IMR-90 (cell line): ENCODE results near the gene FJX1. TPM values are rescaled to one million over a fixed set of nuclear protein-coding genes. Genes with fewer than 3 reads are reported as not detected.
A peak's percentile ranks its signal among the peaks of the same experiment; 100 is the strongest.

Source experiments
- ATAC-seq: fragments of 200-7000 bp; cut with Tn5 transposase; 2 replicates; pipeline ENCODE4 v1.9.1; 2020; ENCODE audit warnings: low read depth, mild to moderate bottlenecking, moderate library complexity
- BruUV-seq: library from RNA; stranded (reverse); fragments of 400-500 nt; replicated peaks from 2 replicates; lab custom pipeline; 2021; lab: Mats Ljungman, UMichigan
- CTCF ChIA-PET: fragments of 300-600 bp; formaldehyde crosslinking; extraction: SDS; loops from one replicate; lab custom pipeline; 2021; ENCODE audit warnings: antibody characterized with exemption; lab: Yijun Ruan, JAX
- POLR2A ChIA-PET: fragments of 300-600 bp; sonication (Branson Sonifier 250); formaldehyde crosslinking; loops from one replicate; lab custom pipeline; 2022; ENCODE audit warnings: antibody characterized with exemption; ENCODE audit not compliant: unreplicated experiment; lab: Charles Lee
- DNase-seq: peaks from one replicate; pipeline ENCODE4 v3.0.0; 2013
- H2AFZ ChIP-seq: replicated peaks from 2 replicates; pipeline ENCODE3; 2013; ENCODE audit warnings: low read length, mild to moderate bottlenecking; ENCODE audit not compliant: poor library complexity
- H2AK5ac ChIP-seq: 2 replicates; pipeline ENCODE4 v1.6.1; 2013; ENCODE audit warnings: low read depth, low read length, inconsistent platforms
- H2AK9ac ChIP-seq: replicated peaks from 2 replicates; pipeline ENCODE3; 2013; ENCODE audit warnings: mild to moderate bottlenecking, low read depth, low read length, moderate library complexity; ENCODE audit not compliant: poor library complexity
- H2BK120ac ChIP-seq: 2 replicates; pipeline ENCODE4 v1.6.1; 2013; ENCODE audit warnings: low read depth, low read length, inconsistent platforms
- H2BK15ac ChIP-seq: 3 replicates; pipeline ENCODE4 v1.6.1; 2013; ENCODE audit warnings: low read depth, low read length, inconsistent platforms
- H2BK20ac ChIP-seq: 2 replicates; pipeline ENCODE4 v1.6.1; 2013; ENCODE audit warnings: low read depth, mild to moderate bottlenecking, inconsistent platforms, low read length, moderate library complexity
- H2BK5ac ChIP-seq: 2 replicates; pipeline ENCODE4 v1.6.1; 2013; ENCODE audit warnings: mild to moderate bottlenecking, low read depth, low read length, inconsistent platforms; ENCODE audit not compliant: poor library complexity, severe bottlenecking
- H3K14ac ChIP-seq: replicated peaks from 2 replicates; pipeline ENCODE4 v1.6.1; 2013; ENCODE audit warnings: low read depth, low read length, inconsistent platforms
- H3K18ac ChIP-seq: 2 replicates; pipeline ENCODE4 v1.6.1; 2013; ENCODE audit warnings: low read depth, low read length, control low read depth
- H3K23ac ChIP-seq: 2 replicates; pipeline ENCODE4 v1.6.1; 2013; ENCODE audit warnings: low read depth, low read length, inconsistent platforms
- H3K27ac ChIP-seq: 2 replicates; pipeline ENCODE4 v1.5.1; 2013; ENCODE audit warnings: mild to moderate bottlenecking, control low read depth, low read length; ENCODE audit not compliant: insufficient read depth
- H3K27me3 ChIP-seq: 2 replicates; pipeline ENCODE4 v1.6.1; 2013; ENCODE audit warnings: low read length; ENCODE audit not compliant: control insufficient read depth, insufficient read depth
- H3K36me3 ChIP-seq: 2 replicates; pipeline ENCODE4 v1.6.1; 2013; ENCODE audit warnings: low read length, mixed read lengths; ENCODE audit not compliant: control insufficient read depth, insufficient read depth
- H3K4ac ChIP-seq: 2 replicates; pipeline ENCODE4 v1.6.1; 2013; ENCODE audit warnings: low read depth, low read length, inconsistent platforms
- H3K4me1 ChIP-seq: 2 replicates; pipeline ENCODE4 v1.6.1; 2013; ENCODE audit warnings: low read length, mixed read lengths; ENCODE audit not compliant: control insufficient read depth, insufficient read depth
- H3K4me2 ChIP-seq: 2 replicates; pipeline ENCODE4 v1.6.1; 2013; ENCODE audit warnings: low read depth, mild to moderate bottlenecking, control low read depth, low read length, moderate library complexity
- H3K4me3 ChIP-seq: 2 replicates; pipeline ENCODE4 v1.5.1; 2013; ENCODE audit warnings: low read depth, mild to moderate bottlenecking, control low read depth, low read length, moderate library complexity; ENCODE audit not compliant: insufficient read depth
- H3K56ac ChIP-seq: 2 replicates; pipeline ENCODE4 v1.6.1; 2013; ENCODE audit warnings: low read length, inconsistent platforms; ENCODE audit not compliant: insufficient read depth; ENCODE audit errors: extremely low read depth
- H3K79me1 ChIP-seq, 2 experiments: 2 replicates each; pipeline ENCODE4 v1.6.1; 2013; ENCODE audit warnings: low read length in 2 of 2, inconsistent platforms in 1 of 2, low read depth in 1 of 2
- H3K9ac ChIP-seq: 2 replicates; pipeline ENCODE4 v1.6.1; 2013; ENCODE audit warnings: low read depth, low read length, control low read depth
- H3K9me1 ChIP-seq: 2 replicates; pipeline ENCODE4 v1.6.1; 2013; ENCODE audit warnings: low read length, inconsistent platforms; ENCODE audit not compliant: insufficient read depth
- H3K9me3 ChIP-seq: 2 replicates; pipeline ENCODE4 v1.6.1; 2013; ENCODE audit warnings: low read length; ENCODE audit not compliant: control insufficient read depth, insufficient read depth
- H4K20me1 ChIP-seq: 2 replicates; pipeline ENCODE4 v1.6.1; 2013; ENCODE audit warnings: low read length, inconsistent platforms; ENCODE audit not compliant: insufficient read depth
- H4K5ac ChIP-seq: 2 replicates; pipeline ENCODE4 v1.6.1; 2013; ENCODE audit warnings: mild to moderate bottlenecking, low read depth, low read length, control low read depth
- H4K8ac ChIP-seq, 2 experiments: 2 replicates each; pipeline ENCODE4 v1.6.1; 2013; ENCODE audit warnings: low read depth in 2 of 2, low read length in 2 of 2, control low read depth in 1 of 2, inconsistent platforms in 1 of 2
- H4K91ac ChIP-seq: 2 replicates; pipeline ENCODE4 v1.6.1; 2013; ENCODE audit warnings: low read depth, low read length, inconsistent platforms; ENCODE audit not compliant: insufficient read depth
- BHLHE40 ChIP-seq: fragments of 150-350 bp; IDR thresholded peaks from 2 replicates; pipeline ENCODE4 v1.6.1; 2016; ENCODE audit warnings: mild to moderate bottlenecking, low read depth, low read length
- CEBPB ChIP-seq: IDR thresholded peaks from 2 replicates; pipeline ENCODE4 v1.6.1; 2012; ENCODE audit warnings: low read depth, low read length, improper control_type of control experiment
- CHD1 ChIP-seq: IDR thresholded peaks from 2 replicates; pipeline ENCODE4 v1.6.1; 2012; ENCODE audit warnings: low read depth, low read length, improper control_type of control experiment
- FOS ChIP-seq: fragments of 150-350 bp; IDR thresholded peaks from 2 replicates; pipeline ENCODE4 v1.6.1; 2016; ENCODE audit warnings: low read depth, low read length
- MAFK ChIP-seq: IDR thresholded peaks from 2 replicates; pipeline ENCODE4 v1.6.1; 2012; ENCODE audit warnings: low read depth, low read length, improper control_type of control experiment
- MAZ ChIP-seq: IDR thresholded peaks from 2 replicates; pipeline ENCODE4 v1.6.1; 2012; ENCODE audit warnings: low read depth, mild to moderate bottlenecking, low read length, improper control_type of control experiment, moderate library complexity, borderline replicate concordance
- MXI1 ChIP-seq: IDR thresholded peaks from 2 replicates; pipeline ENCODE4 v1.6.1; 2012; ENCODE audit warnings: low read depth, mild to moderate bottlenecking, low read length, moderate library complexity, borderline replicate concordance
- NFE2L2 ChIP-seq: fragments of 150-350 bp; IDR thresholded peaks from 2 replicates; pipeline ENCODE4 v1.6.1; 2016; ENCODE audit warnings: low read depth, mild to moderate bottlenecking, low read length
- POLR2A ChIP-seq: IDR thresholded peaks from 2 replicates; pipeline ENCODE4 v1.6.1; 2012; ENCODE audit warnings: mild to moderate bottlenecking, low read depth, low read length
- RAD21 ChIP-seq: IDR thresholded peaks from 2 replicates; pipeline ENCODE4 v1.6.1; 2012; ENCODE audit warnings: low read length, improper control_type of control experiment
- RCOR1 ChIP-seq: IDR thresholded peaks from 2 replicates; pipeline ENCODE4 v1.6.1; 2012; ENCODE audit warnings: mild to moderate bottlenecking, low read length, improper control_type of control experiment; ENCODE audit not compliant: insufficient replicate concordance
- RFX5 ChIP-seq: IDR thresholded peaks from 2 replicates; pipeline ENCODE4 v1.8.0; 2012; ENCODE audit warnings: low read depth, mild to moderate bottlenecking, low read length, moderate library complexity
- SMC3 ChIP-seq: fragments of 150-350 bp; IDR thresholded peaks from 2 replicates; pipeline ENCODE4 v1.6.1; 2016; ENCODE audit warnings: low read depth, mild to moderate bottlenecking, antibody characterized with exemption, low read length, moderate library complexity
- WGBS, 2 experiments: methylation state at CpG; one replicate each; pipeline versions ENCODE4 v1.1.5 to v1.1.7; 2013; ENCODE audit warnings: missing lambda C conversion rate in 2 of 2; ENCODE audit not compliant: insufficient read length in 1 of 2; ENCODE audit errors: extremely low coverage in 2 of 2; 5-methylcytosine and 5-hydroxymethylcytosine counted together
- dilution Hi-C: fragments of 300-500 bp; cut with HindIII; formaldehyde crosslinking; loops from one replicate; pipeline ENCODE4 v1.14.3; 2018; ENCODE audit warnings: low sequenced_read_pairs; ENCODE audit not compliant: unreplicated experiment
- in situ Hi-C: fragments of 300-500 bp; cut with MboI; formaldehyde crosslinking; loops from 3 replicates; pipeline ENCODE4 v1.14.3; 2019; ENCODE audit warnings: low sequenced_read_pairs, inconsistent platforms, mixed read lengths
- intact Hi-C: fragments of 100-400 bp; cut with micrococcal nuclease; formaldehyde crosslinking; loops from 2 replicates; pipeline ENCODE4 v1.10.0; 2022
- polyA plus RNA-seq, 3 experiments: library from polyadenylated mRNA; depleted of rRNA; stranded (reverse); fragments of >200 nt; gene quantifications; 2 replicates each; pipeline ENCODE4 v1.2.3, GENCODE V29; 2012; ENCODE audit warnings: low replicate concordance in 1 of 3
- total RNA-seq: library from RNA; depleted of rRNA; stranded (reverse); fragments of >200 nt; gene quantifications from 2 replicates; pipeline ENCODE4 v1.2.3, GENCODE V29; 2012
- TF ChIP-seq, protein P1 (sequence below): fragments of 150-350 bp; IDR thresholded peaks from 2 replicates; pipeline ENCODE4 v1.6.1; 2016; ENCODE audit warnings: low read depth, mild to moderate bottlenecking, low read length, moderate library complexity, borderline replicate concordance
- TF ChIP-seq, protein P2 (sequence below): fragments of 150-350 bp; IDR thresholded peaks from 2 replicates; pipeline ENCODE4 v1.6.1; 2017; ENCODE audit warnings: mild to moderate bottlenecking, antibody characterized with exemption, low read length, low read depth

FJX1 gene
- total and polyA plus RNA-seq, 2 of the 4 experiments (the other 2 are of a cell fraction) = 8.4 to 11.2 TPM

DNA sequence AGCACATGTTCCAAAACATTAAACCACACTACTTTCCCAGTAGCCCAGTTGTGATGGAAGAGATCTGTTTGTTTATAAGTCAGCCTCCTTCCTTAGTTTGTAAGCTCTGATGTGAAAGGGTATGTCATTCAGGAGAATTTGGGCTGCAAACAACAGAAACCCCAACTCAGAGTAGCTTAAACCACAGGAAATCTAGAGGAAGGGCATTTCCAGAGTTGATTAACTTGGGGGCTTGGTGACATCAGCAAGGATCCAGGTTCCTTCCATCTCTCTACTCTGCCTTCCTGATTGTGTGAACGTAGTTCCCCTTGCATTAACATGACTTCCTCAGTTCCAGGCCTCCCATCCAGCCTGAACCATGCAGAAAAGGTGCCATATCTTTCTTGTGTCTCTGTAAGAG lies 6.5 kb upstream of the FJX1 start:
- Histone ChIP-seq H3K36me3 (no peaks in the 10 kb centered on the region), H2AFZ (no peak overlapping the region), H2AK9ac (no peak overlapping the region), H4K91ac (no peak overlapping the region), H3K14ac (no peak overlapping the region), H3K18ac (no peak overlapping the region), H2BK5ac (no peak overlapping the region), H4K5ac (no peak overlapping the region), H3K27me3 (peaks cover 7% of the 10 kb centered on the region; the same call in 1 of the 2 replicates), H3K9me1 (0 out of 2 replicates have a peak, but pooled peaks cover 2% of the 10 kb centered on the region), H2AK5ac (peak overlapping the region; percentile 56; the same call in 1 of the 2 replicates), H2BK15ac (0 out of 3 replicates have a peak overlapping the region, but pooled peaks have one; percentile 19), H2BK120ac (no peak overlapping the region; the same call in 1 of the 2 replicates), H3K56ac (no peak overlapping the region), H3K27ac (no peak overlapping the region), H3K4me2 (no peak overlapping the region), H3K79me1 (peaks cover 0 to 3% of the 10 kb centered on the region in 2 experiments; a peak in 3 of 4 replicates), H4K20me1 (no peaks in the 10 kb centered on the region), H3K4me3 (no peak overlapping the region), H3K4me1 (no peaks in the 10 kb centered on the region; the same call in 1 of the 2 replicates), H3K9me3 (no peaks in the 10 kb centered on the region), H2BK20ac (no peak overlapping the region), H3K4ac (0 out of 2 replicates have a peak overlapping the region, but pooled peaks have one; percentile 7), H3K9ac (no peak overlapping the region), H3K23ac (no peak overlapping the region), H4K8ac (no peak overlapping the region)
- TF ChIP-seq CEBPB (no peak), CHD1 (no peak), RAD21 (no peak), MAFK (no peak), RFX5 (no peak), FOS (no peak), POLR2A (no peak), SMC3 (no peak), MAZ (no peak), MXI1 (no peak), BHLHE40 (no peak), NFE2L2 (no peak), RCOR1 (no peak)
- TF ChIP-seq, protein P1, sequence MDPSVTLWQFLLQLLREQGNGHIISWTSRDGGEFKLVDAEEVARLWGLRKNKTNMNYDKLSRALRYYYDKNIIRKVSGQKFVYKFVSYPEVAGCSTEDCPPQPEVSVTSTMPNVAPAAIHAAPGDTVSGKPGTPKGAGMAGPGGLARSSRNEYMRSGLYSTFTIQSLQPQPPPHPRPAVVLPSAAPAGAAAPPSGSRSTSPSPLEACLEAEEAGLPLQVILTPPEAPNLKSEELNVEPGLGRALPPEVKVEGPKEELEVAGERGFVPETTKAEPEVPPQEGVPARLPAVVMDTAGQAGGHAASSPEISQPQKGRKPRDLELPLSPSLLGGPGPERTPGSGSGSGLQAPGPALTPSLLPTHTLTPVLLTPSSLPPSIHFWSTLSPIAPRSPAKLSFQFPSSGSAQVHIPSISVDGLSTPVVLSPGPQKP = no peak
- TF ChIP-seq, protein P2, sequence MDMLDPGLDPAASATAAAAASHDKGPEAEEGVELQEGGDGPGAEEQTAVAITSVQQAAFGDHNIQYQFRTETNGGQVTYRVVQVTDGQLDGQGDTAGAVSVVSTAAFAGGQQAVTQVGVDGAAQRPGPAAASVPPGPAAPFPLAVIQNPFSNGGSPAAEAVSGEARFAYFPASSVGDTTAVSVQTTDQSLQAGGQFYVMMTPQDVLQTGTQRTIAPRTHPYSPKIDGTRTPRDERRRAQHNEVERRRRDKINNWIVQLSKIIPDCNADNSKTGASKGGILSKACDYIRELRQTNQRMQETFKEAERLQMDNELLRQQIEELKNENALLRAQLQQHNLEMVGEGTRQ = no peak
- WGBS, 2 experiments = no CpG with 5 or more reads among the region's 1 CpG
- BruUV-seq = no TSS peak
- ChIA-PET POLR2A (no interaction called here), CTCF (interaction anchor here (1.0 kb wide), 1 partner anchor 210 kb away, joined by 5 read pairs; no protein-coding TSS in a partner anchor)
- intact Hi-C loops (no loop called here), in situ Hi-C loops (loop anchor here (10.0 to 25.0 kb wide), 2 partner anchors 523 to 851 kb away; no protein-coding TSS in a partner anchor), dilution Hi-C loops (no loop called here)
- DNase-seq = peak; percentile 33
- no peak for ATAC-seq
